ENCODE results near the gene FLNC.

The FLNC gene

DNA sequence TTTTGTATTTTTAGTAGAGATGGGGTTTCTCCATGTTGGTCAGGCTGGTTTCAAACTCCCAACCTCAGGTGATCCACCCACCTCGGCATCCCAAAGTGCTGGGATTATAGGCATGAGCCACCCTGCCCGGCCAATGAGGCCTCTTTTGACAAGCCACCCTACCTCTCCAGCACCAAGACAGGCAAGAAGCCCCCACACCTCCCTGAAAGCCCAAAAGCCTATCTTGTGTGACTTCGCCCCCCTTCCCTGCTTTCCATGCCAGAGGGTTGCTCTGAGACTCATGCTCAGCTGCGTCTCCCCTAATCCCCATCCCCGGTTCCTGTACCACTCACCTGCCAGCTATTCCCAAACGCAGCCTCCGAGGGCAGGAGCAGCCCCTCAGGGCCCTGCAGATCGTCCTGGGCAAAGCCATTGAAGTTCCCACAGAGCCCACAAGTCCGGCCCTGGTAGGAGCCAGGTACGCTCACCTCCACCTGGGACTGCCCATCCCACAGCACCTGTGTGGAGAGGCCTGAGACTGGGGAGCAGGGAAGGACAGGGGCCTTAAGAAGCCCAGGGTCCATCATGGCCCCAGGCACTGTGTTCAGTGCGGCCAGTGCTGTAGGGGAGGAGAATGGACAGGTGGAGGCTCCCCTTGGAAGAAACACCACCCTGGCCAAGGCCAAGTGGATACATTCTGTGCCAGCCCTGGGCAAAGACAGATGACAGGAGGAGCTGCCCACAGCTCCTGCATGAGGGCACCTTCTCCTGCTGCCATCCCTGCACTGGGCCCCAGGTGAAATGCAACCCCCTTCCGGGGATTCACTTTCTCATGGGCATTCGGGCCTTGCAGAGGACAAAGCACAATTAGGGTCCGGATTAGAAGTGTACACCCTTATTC lies 48.3 kb downstream of the FLNC start:
- TF ChIP-seq, protein P1, sequence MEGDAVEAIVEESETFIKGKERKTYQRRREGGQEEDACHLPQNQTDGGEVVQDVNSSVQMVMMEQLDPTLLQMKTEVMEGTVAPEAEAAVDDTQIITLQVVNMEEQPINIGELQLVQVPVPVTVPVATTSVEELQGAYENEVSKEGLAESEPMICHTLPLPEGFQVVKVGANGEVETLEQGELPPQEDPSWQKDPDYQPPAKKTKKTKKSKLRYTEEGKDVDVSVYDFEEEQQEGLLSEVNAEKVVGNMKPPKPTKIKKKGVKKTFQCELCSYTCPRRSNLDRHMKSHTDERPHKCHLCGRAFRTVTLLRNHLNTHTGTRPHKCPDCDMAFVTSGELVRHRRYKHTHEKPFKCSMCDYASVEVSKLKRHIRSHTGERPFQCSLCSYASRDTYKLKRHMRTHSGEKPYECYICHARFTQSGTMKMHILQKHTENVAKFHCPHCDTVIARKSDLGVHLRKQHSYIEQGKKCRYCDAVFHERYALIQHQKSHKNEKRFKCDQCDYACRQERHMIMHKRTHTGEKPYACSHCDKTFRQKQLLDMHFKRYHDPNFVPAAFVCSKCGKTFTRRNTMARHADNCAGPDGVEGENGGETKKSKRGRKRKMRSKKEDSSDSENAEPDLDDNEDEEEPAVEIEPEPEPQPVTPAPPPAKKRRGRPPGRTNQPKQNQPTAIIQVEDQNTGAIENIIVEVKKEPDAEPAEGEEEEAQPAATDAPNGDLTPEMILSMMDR (IDR thresholded peaks at IDR 0.05; ENCODE audit: low read depth, low read length): no peak
- no peak for DNase-seq (ENCODE audit: extremely low read depth, low read depth)

DNA sequence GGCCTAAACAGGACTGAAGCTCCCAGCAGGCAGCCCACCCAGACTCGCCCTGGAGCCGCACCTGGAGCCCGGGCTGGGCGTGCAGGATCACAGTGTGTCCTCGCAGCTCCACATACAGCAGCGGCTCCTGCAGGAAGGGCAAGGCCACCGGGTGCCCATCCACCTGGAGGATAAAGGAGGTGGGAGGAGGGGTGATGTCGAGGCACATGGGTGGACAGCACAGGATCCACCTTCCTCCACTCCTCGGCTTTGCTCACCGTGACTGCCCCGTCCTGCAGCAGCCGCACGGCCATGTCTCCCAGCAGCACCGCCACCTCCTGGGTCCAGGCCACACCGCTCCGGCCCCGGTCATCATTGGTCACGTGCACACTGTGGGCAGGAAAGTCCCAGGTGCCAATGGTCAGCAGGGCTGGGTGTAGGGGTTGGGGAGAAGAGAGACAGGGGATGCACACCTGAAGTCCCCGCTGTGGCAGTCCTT lies 49.3 kb downstream of the FLNC start:
- DNase-seq (ENCODE audit: extremely low read depth, low read depth): no peak
- TF ChIP-seq, protein P1 (IDR thresholded peaks at IDR 0.05; ENCODE audit: low read depth, low read length): no peak

DNA sequence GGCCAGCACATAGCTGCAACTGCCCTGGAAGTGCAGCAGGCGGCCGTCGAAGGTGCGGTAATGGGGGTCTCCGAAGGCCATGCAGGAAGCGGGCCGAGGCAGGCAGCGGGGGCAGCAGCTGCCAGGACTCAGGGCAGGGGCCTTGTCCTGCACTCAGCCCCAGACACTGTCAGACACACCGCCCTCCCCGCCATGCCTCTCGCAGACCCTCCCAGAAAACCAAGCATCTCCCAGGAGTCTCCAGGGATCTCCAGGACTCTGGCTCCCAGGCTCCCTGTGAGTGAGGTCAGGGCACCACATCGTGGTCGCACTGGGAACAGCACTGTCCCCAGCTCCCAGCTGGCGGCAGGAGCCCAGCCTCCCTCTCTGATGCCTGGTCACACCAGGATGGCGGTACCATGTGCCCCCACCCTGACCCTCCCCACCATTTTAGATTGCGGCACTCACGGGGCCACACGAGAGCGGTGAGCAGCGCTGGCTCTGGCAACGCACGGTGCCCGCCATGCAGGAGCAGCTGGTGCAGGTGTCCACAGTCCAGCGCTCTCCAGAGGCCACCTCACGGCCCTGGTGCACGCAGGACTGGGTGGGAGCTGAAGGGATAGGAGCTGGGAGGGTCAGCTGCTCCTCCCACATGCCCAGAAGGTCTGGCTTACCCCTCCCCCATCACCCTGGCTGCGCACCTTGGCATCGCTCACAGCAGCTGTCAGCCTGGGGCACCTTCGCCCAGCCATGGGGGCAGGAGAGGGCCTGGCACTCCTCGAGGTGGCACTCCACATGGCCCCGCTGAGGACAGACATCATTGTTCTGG lies 49.9 kb downstream of the FLNC start:
- TF ChIP-seq, protein P1 (IDR thresholded peaks at IDR 0.05; ENCODE audit: low read depth, low read length): peak; percentile 72
- DNase-seq (ENCODE audit: extremely low read depth, low read depth): no peak

DNA sequence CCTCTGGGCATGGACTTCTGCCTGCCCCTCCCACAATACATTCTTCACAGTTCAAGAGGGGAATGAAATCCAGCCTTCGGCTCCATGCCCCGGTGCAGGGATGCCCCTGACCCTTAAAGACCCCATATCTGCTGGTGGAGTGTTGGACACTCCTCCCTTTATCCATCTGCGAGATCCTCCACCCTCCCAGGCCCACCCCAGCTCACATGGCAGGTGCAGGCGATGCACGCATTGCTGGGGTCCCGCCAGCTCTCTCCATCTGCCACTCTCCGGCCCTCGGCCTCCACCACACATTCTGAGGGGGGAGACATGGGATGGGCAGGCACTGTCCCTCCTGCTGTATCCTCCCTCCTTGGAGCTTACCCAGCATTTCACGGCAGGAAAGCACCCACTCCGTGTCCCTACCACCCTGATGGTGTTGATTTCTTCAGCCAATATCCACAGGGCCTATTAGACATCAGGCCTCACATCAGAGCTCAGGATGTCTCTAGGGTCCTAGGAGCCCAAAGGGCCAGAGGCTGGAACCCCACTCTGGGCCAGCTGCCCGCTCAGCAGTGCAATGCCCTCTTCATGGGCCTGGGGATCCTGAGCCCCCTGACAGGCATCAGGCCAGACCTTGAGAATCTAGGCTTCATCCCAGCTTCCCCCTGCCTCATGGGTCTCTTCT lies 50.7 kb downstream of the FLNC start:
- DNase-seq (ENCODE audit: extremely low read depth, low read depth): no peak
- TF ChIP-seq, protein P1 (IDR thresholded peaks at IDR 0.05; ENCODE audit: low read depth, low read length): no peak

DNA sequence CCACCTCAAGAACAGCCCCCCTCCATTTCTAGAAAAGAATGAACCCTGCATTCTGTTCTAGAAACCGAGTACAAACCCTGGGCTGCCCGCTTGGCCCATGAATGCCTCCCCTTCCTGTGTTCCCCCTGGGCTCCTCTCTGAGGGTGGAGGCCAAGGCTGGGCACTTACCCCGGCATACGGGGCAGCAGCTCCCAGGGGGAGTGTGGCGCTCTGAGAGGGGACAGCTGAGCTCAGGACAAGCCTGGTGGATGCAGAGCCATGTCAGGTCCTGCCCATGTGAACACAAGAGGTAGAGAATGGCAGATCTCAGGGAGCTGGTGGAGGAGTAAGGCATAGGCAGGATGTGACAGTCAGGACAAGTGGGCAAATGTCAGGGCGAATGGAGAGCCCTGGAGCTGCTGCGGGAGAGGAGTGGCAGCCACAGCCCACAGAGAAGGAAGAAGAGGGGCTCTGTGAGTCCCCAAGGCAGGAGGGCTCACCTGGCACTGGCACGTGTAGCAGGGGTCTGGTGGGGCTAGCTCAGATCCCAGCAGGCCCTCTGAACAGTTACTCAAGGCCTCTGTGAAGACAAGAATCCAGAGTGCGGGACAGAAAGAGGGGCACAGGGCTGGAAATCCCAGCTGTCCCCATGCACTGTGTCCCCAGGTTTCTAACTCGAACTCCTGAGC lies 51.4 kb downstream of the FLNC start:
- TF ChIP-seq, protein P1 (IDR thresholded peaks at IDR 0.05; ENCODE audit: low read depth, low read length): no peak
- DNase-seq (ENCODE audit: extremely low read depth, low read depth): no peak

DNA sequence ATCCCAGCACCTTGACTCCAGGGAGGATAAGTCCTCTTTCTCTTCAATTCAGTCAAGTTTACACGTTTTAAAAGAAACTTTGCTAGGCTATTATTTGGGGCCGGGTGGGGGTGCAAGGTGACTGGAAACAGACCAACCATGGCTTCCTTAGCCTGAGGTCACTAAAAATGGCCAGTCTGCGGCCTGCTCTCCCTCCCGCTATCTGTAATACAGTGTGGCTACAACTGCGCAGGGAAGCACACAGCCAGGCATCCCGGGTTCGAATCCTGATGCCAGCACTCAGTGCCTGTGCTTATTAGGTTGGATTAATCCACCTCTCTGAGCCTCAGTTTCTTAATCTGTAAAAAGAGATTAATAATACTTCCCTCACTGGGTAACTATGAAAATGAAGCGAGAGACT lies 51.9 kb downstream of the FLNC start:
- no peak for DNase-seq (ENCODE audit: extremely low read depth, low read depth)
- TF ChIP-seq, protein P1 (IDR thresholded peaks at IDR 0.05; ENCODE audit: low read depth, low read length): no peak
